Nephron progenitor cell (in vitro differentiated cells): ENCODE data around the gene PDE6B.
A peak's percentile ranks its signal among the peaks of the same experiment; 100 is the strongest.
"Not testable (repeated sequence)": the region's sequence is repeated elsewhere in the genome, so short reads cannot be mapped to it uniquely, and the experiment has no call there.

Source experiments
- DNase-seq: peaks from one replicate; pipeline ENCODE4 v3.0.0; 2021
- H3K27ac Mint-ChIP-seq: 2 replicates; pipeline ENCODE4 v1.8.0; 2021; ENCODE audit warnings: mild to moderate bottlenecking, moderate library complexity, mixed read lengths
- H3K27me3 Mint-ChIP-seq: 2 replicates; pipeline ENCODE4 v1.8.0; 2021; ENCODE audit warnings: mild to moderate bottlenecking, low read depth, mixed read lengths; ENCODE audit not compliant: poor library complexity
- H3K36me3 Mint-ChIP-seq: 2 replicates; pipeline ENCODE4 v1.8.0; 2021; ENCODE audit warnings: low read depth, mixed read lengths
- H3K4me1 Mint-ChIP-seq: 2 replicates; pipeline ENCODE4 v1.8.0; 2021; ENCODE audit warnings: mixed read lengths
- H3K4me3 Mint-ChIP-seq: 2 replicates; pipeline ENCODE4 v1.8.0; 2021; ENCODE audit warnings: mild to moderate bottlenecking, moderate library complexity, mixed read lengths
- H3K9me3 Mint-ChIP-seq: 2 replicates; pipeline ENCODE4 v1.8.0; 2021; ENCODE audit warnings: mild to moderate bottlenecking, moderate library complexity, mixed read lengths
- TF ChIP-seq, protein P1 (sequence below): fragments of 200-600 bp; sonication (generic); IDR thresholded peaks from 2 replicates; pipeline ENCODE4 v1.5.0; 2021; ENCODE audit warnings: antibody characterized with exemption

The PDE6B gene

DNA sequence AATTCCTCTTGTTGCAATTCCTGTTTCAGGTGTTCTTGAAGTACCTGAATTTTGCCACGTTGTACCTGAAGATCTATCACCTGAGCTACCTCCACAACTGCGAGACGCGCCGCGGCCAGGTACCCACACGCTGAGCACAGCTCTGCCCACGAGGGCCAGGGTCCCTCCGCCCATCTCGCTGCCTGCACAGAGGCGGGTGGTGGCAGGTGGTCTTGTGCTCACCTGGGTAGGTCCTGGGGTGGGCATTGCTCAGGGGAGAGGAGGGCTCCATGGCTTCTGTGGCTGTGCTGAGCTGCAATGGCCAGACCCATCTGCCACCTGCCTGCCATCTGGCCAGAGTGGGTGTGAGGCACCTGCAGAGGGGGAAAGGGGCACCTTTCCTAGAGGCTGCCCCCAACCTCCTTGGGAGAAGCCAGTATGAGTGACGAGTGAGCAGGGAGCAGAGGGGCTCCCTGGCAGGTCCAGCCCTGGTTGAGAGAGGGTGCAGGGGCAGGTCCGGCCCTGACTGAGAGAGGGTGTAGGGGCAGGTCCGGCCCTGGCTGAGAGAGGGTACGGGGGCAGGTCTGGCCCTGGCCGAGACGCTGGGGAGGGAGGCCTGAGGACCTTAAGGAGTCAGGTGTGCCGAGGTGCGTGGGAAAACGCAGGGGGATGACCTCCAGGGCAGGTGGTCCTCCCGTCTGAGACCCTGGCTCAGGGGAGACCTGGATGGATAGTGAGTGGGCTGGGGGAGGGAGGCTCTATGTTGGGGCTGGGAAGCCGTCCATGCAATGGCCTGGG, 10.7 kb downstream of the PDE6B start:
- H3K9me3 Mint-ChIP-seq: peaks cover 24% of the 10 kb centered on the region
- peaks cover 17% of the 10 kb centered on the region for H3K27me3 Mint-ChIP-seq
- no peak overlapping the region for H3K27ac Mint-ChIP-seq
- TF ChIP-seq, protein P1, sequence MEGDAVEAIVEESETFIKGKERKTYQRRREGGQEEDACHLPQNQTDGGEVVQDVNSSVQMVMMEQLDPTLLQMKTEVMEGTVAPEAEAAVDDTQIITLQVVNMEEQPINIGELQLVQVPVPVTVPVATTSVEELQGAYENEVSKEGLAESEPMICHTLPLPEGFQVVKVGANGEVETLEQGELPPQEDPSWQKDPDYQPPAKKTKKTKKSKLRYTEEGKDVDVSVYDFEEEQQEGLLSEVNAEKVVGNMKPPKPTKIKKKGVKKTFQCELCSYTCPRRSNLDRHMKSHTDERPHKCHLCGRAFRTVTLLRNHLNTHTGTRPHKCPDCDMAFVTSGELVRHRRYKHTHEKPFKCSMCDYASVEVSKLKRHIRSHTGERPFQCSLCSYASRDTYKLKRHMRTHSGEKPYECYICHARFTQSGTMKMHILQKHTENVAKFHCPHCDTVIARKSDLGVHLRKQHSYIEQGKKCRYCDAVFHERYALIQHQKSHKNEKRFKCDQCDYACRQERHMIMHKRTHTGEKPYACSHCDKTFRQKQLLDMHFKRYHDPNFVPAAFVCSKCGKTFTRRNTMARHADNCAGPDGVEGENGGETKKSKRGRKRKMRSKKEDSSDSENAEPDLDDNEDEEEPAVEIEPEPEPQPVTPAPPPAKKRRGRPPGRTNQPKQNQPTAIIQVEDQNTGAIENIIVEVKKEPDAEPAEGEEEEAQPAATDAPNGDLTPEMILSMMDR: no peak
- no peak for DNase-seq
- no peak overlapping the region for H3K4me3 Mint-ChIP-seq
- H3K36me3 Mint-ChIP-seq: peaks cover 3% of the 10 kb centered on the region
- peaks cover 19% of the 10 kb centered on the region for H3K4me1 Mint-ChIP-seq

DNA sequence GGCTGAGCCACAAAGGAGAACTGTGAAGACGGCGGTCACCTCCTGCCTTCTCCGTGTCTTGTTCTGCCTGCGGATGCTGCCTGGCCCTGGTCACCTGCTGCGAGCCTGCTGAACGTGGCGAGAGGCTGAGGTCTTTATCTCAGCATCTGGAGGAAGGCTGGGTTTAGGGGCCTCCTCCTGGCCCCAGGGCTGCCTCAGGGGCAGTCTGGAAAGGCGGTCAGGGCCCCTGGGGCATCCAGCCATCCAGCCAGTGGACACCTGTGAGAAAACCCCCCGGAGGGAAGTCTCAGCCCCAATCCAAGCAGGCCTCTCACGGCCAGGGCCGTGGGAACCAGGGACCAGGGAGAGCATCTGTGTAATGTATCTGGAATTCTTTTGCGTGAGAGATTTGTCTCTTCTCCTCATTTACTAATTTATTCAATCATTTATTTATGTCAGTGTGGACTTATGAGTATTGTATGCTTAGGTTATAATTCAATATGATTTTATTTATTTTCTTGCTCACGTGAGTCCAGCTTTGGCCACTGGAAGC, 11.3 kb downstream of the PDE6B start:
- Mint-ChIP-seq H3K4me3 (no peak overlapping the region), H3K4me1 (peaks cover 16% of the 10 kb centered on the region), H3K36me3 (no peaks in the 10 kb centered on the region), H3K27me3 (peaks cover 17% of the 10 kb centered on the region), H3K27ac (no peak overlapping the region), H3K9me3 (peaks cover 21% of the 10 kb centered on the region)
- DNase-seq: no peak
- TF ChIP-seq, protein P1: no peak

DNA sequence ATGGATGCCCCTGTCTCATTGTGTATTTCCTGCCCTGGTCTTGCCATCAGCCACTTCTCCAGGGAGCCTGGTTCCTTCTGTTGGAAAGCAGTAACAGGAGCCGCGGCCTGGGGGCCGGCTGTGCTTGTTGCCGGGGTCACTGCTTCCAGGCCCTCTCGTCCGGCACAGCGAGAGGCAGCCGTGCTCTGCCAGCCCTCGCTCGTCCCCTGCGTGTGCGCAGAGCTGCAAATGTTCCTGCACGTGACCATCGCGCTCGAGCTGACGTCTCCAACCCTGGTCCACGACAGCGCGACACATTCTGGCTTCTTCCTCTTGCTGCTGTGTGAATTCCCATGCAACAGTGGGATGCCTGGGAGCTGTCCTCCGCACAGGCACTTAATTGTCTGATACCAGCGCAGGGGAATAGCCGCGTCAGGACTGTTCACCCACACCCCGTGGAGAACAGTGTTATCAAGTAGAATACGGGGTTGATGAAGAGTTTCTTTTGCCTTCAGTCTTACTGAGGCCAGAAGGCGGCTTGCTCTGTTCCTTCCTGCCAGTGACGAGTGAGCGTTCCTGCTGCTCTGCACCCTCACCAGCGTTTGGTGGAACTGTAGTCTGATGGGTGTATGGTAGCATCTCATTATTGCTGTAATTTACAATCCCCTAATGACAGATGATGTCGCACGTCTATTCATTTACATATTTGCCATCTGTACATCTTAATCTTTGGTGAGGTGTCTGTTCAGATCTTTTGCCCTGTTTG, 12.3 kb downstream of the PDE6B start:
- Mint-ChIP-seq H3K4me3 (peak overlapping the region; percentile 42), H3K27ac (peak overlapping the region; percentile 90)

DNA sequence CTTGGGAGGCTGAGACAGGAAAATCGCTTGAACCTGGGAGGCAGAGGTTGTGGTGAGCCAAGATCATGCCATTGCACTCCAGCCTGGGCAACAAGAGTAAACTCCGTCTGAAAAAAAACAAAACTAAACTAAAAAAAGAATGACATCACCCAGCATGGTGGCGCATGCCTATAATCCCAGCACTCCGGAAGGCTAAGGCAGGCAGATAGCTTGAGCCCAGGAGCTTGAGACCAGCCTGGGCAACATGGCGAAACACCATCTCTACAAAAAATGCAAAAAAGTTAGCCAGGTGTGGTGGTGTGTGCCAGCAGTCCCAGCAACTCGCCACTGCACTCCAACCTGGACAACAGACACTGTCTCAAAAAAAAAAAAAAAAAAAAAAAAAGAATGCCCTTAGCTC, 17.0 kb downstream of the PDE6B start:
- H3K36me3 Mint-ChIP-seq, H3K27ac Mint-ChIP-seq, DNase-seq, H3K4me3 Mint-ChIP-seq: not testable (repeated sequence)
- Mint-ChIP-seq H3K9me3 (peaks cover 36% of the 10 kb centered on the region), H3K27me3 (peaks cover 12% of the 10 kb centered on the region), H3K4me1 (peaks cover 16% of the 10 kb centered on the region)

More for the DNA sequence above, 12.3 kb downstream of the PDE6B start:
- H3K27me3 Mint-ChIP-seq: peaks cover 17% of the 10 kb centered on the region
- TF ChIP-seq, protein P1: no peak
- H3K4me1 Mint-ChIP-seq: peaks cover 16% of the 10 kb centered on the region
- H3K9me3 Mint-ChIP-seq: peaks cover 14% of the 10 kb centered on the region
- no peaks in the 10 kb centered on the region for H3K36me3 Mint-ChIP-seq
- no peak for DNase-seq

DNA sequence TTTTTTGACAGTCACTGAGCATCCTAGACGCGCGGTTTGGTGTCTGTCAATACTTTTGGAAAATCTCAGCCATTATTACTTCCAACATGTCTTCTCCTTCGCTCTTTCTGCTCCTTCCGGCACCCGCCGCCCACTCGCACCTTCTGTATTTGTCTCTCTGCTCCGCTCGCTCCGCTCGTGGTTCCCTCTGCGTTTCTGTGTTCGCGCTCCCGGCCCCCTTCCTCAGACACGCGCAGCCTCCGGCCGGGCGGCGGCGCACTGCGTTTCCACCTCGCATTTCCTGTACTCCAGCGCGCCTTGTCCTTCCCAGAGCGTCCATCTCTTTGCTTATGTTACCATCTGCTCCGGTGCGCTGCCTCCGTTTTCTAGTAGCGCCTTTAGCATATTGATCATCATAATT, 21.1 kb downstream of the PDE6B start:
- Mint-ChIP-seq H3K4me1 (peaks cover 34% of the 10 kb centered on the region), H3K9me3 (peaks cover 25% of the 10 kb centered on the region), H3K27ac (no peak overlapping the region), H3K36me3 (no peaks in the 10 kb centered on the region), H3K27me3 (peaks cover 4% of the 10 kb centered on the region), H3K4me3 (no peak overlapping the region)
- TF ChIP-seq, protein P1: no peak
- DNase-seq: no peak

DNA sequence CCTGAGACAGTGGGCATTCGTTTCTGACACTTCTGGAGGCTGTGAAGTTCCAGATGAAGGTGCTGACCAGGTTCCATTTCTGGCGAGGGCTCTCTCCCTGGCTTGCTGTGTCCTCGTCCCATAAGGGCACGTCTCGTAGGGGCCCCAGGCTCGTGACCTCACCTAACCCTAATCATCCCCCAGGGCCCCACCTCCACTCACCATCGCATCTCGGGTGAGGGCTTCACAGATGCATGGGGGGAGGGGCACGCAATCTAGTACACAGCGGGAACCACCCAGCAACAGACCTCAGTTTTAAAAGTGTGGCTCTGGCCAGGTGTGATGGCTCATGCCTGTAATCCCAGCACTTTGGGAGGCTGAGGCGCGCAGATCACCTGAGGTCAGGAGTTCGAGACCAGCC, 22.1 kb downstream of the PDE6B start:
- no peaks in the 10 kb centered on the region for H3K36me3 Mint-ChIP-seq
- TF ChIP-seq, protein P1: no peak
- H3K4me3 Mint-ChIP-seq: no peak overlapping the region
- peak overlapping the region; percentile 57 for H3K27ac Mint-ChIP-seq
- DNase-seq: no peak
- H3K4me1 Mint-ChIP-seq: peaks cover 44% of the 10 kb centered on the region
- H3K27me3 Mint-ChIP-seq: peaks cover 9% of the 10 kb centered on the region
- peaks cover 25% of the 10 kb centered on the region for H3K9me3 Mint-ChIP-seq
